Cardiac fibroblast (primary cell): ENCODE data around the gene FAM114A2.
A peak's percentile ranks its signal among the peaks of the same experiment; 100 is the strongest.

Experiments used
- DNase-seq, 2 donors: peaks; one replicate each; pipeline versions ENCODE4 v3.0.0 to v3.0.0-alpha.2; 2010; ENCODE audit warnings: low read depth in 2 of 2
- H3K4me3 ChIP-seq, 2 donors: replicated peaks in 1 of 2; 1 replicate in 1 of 2; 2 replicates in 1 of 2; pipeline ENCODE4 v1.5.1; 2011; ENCODE audit warnings: low read depth in 2 of 2, low read length in 2 of 2, mild to moderate bottlenecking in 2 of 2, moderate library complexity in 1 of 2
- TF ChIP-seq, protein P1 (sequence below): IDR thresholded peaks from one replicate; pipeline ENCODE4 v1.5.1; 2011; ENCODE audit warnings: low read depth, mild to moderate bottlenecking, low read length, inconsistent platforms

The FAM114A2 gene

DNA sequence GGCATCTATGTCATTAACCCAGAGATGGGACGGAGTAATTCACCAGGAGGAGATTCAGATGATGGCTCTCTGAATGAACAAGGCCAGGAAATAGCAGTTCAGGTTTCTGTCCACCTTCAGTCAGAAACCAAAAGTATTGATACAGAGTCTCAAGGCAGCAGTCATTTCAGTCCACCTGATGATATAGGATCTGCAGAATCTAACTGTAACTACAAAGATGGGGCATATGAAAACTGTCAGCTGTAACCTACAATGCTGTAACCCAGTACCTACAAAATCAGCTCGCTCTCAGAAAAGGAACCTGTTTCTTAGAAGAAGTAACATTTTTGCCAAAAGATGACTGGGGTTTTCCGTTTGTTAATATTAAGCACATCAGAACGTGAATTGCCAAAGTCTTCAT lies 14.8 kb upstream of the FAM114A2 start:
- no peak for DNase-seq
- TF ChIP-seq, protein P1, sequence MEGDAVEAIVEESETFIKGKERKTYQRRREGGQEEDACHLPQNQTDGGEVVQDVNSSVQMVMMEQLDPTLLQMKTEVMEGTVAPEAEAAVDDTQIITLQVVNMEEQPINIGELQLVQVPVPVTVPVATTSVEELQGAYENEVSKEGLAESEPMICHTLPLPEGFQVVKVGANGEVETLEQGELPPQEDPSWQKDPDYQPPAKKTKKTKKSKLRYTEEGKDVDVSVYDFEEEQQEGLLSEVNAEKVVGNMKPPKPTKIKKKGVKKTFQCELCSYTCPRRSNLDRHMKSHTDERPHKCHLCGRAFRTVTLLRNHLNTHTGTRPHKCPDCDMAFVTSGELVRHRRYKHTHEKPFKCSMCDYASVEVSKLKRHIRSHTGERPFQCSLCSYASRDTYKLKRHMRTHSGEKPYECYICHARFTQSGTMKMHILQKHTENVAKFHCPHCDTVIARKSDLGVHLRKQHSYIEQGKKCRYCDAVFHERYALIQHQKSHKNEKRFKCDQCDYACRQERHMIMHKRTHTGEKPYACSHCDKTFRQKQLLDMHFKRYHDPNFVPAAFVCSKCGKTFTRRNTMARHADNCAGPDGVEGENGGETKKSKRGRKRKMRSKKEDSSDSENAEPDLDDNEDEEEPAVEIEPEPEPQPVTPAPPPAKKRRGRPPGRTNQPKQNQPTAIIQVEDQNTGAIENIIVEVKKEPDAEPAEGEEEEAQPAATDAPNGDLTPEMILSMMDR = no peak
- H3K4me3 ChIP-seq = no peak overlapping the region

DNA sequence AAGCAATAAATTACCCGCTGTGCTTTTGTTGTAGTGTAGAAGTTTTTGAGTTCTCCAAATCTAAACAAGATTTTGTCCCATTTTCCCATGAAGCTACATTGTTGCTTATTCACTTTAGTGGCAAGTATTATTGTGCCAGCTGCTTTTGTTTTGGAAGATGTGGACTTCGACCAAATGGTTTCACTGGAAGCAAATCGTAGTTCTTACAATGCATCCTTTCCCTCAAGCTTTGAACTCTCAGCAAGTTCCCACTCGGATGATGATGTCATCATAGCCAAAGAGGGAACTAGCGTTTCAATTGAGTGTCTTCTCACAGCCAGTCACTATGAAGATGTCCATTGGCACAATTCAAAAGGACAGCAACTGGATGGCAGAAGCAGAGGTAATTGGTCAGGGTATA lies 10.9 kb upstream of the FAM114A2 start:
- no peak overlapping the region for H3K4me3 ChIP-seq
- TF ChIP-seq, protein P1 = no peak
- DNase-seq = no peak

DNA sequence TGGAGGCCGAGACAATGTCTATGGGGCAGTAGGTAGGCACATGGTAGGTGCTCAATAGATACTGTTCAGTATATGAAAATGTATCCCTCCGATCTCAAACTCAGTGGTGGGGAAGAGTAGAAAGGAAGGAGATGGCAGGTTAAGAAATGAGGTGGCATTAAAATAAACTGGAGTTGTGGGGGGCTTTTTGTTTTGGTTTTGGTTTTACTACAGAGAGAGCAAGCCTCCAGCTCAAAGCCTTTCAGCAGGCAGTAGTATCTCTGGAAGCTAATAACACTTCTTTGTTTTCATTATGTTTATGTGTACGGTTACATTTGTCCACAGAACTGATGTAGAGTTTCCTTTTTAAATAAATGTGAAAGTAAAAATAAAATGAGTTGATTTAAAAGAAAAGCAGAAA lies 8.6 kb upstream of the FAM114A2 start:
- H3K4me3 ChIP-seq = no peak overlapping the region
- no peak for DNase-seq
- TF ChIP-seq, protein P1 = no peak

DNA sequence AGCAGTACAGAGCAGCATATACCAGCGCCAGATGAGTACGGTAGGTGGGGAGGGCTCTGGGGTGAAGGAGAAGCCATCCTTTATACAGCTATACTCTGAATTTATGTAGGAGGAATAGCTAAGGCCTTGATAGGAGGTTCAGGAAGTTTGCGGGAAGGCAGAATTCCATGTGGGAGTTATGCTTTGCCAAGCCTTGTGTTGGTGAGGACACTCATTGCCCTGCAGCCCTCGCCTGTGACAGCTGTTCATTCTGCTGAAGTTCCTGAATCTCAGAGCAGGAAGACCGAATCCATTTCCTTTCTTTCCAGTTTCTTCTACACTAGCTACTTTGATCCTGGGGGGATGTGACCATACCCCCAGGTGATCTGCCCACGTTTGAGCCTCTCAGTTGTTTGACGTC lies 7.8 kb upstream of the FAM114A2 start:
- DNase-seq = no peak
- no peak overlapping the region for H3K4me3 ChIP-seq
- TF ChIP-seq, protein P1 = no peak

DNA sequence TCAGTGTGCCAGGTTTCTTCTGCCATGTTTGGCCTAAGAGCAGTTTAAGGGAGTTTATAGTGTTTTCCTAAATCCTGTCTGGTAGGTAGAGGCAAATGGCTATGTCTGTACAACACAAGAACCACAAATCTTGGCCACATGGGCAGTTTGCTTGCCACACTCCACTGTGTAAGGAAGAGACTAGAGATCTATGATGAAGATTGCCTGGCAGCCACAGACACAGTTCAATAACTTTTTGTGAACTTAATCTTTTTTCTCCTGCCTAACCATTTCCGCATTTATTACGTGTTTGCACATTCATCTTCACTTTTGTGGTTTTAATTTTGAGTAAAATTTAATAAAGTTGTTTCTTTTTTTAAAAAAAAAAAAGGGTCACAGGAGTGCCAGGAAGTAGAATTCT lies 5.9 kb upstream of the FAM114A2 start:
- TF ChIP-seq, protein P1 = no peak

DNA sequence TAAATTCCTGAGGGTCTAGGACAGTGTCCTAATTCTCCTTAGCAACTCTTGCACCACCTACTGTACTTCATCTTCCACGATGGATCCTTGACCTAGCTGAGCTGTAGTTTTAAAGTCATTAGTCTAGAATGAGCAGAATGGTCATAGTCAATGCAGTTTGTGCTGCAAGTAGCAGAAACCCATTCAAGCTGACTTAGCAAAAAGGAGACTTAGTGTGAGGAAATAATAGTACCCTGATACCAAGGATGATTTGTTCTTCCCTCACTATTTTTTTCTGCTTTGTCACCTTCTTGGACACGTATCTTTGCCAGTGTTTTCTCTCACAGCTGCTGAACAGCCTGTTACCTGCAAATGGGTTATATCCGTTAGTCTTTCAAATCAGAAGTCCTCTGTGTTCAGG lies 5.4 kb upstream of the FAM114A2 start:
- no peak overlapping the region for H3K4me3 ChIP-seq
- no peak for DNase-seq
- TF ChIP-seq, protein P1 = no peak

More for the DNA sequence above, 5.9 kb upstream of the FAM114A2 start:
- DNase-seq = no peak
- no peak overlapping the region for H3K4me3 ChIP-seq

DNA sequence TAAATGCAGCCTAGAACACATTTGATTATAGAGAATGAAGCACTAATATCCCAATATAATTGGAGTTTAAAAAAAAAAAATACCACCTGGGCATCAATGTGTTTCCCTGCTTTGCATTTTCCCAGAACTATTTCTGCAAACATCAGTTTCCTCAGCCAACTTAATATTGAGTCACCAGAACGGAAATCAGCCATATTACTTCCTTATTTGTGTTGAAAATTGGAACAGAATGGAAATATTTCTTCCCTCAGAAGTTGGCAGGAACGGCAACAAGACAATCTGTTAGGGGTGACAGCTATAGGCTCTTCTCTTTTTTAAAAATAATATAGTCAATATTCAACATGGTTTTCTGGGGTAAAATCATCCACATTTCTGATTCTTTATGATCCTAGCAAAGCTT lies 4.1 kb upstream of the FAM114A2 start:
- TF ChIP-seq, protein P1 = no peak
- peak; percentile 57 to 65 for DNase-seq

More for the DNA sequence above, 4.1 kb upstream of the FAM114A2 start:
- H3K4me3 ChIP-seq = no peak overlapping the region
